Activated T-helper 1 cell treated with anti-CD3 and anti-CD28 coated beads, Interleukin-12 subunit alpha, Interleukin-12 subunit beta, Interleukin-2, Interleukin-4 antibody, amounts not matched to agents 30 ng/mL and 10 ng/mL and 1 ng/mL, durations not matched to agents 14 hours and 24 hours and 36 hours (primary cell): ENCODE measurements around the gene STK11IP. TPM values are rescaled to one million over a fixed set of nuclear protein-coding genes. Genes with fewer than 3 reads are reported as not detected.

Experiments
- DNase-seq: peaks from one replicate; pipeline ENCODE4 v3.0.0; 2021; ENCODE audit warnings: low spot score
- H3K27ac Mint-ChIP-seq: one replicate; pipeline ENCODE4 v1.8.0; 2021; ENCODE audit warnings: mild to moderate bottlenecking, mixed read lengths
- H3K27me3 Mint-ChIP-seq: one replicate; pipeline ENCODE4 v1.8.0; 2022; ENCODE audit warnings: mild to moderate bottlenecking, moderate library complexity, mixed read lengths; ENCODE audit not compliant: insufficient read depth
- H3K36me3 Mint-ChIP-seq: one replicate; pipeline ENCODE4 v1.8.0; 2021; ENCODE audit warnings: low read depth, mixed read lengths
- H3K4me1 Mint-ChIP-seq: one replicate; pipeline ENCODE4 v1.8.0; 2021; ENCODE audit warnings: low read depth, mixed read lengths
- H3K4me3 Mint-ChIP-seq: one replicate; pipeline ENCODE4 v1.8.0; 2021; ENCODE audit warnings: mild to moderate bottlenecking, moderate library complexity, mixed read lengths
- H3K9me3 Mint-ChIP-seq: one replicate; pipeline ENCODE4 v1.8.0; 2021; ENCODE audit warnings: mixed read lengths
- intact Hi-C: fragments of 100-400 bp; cut with micrococcal nuclease; formaldehyde crosslinking; loops from one replicate; pipeline ENCODE4 v1.15.1; 2024
- total RNA-seq: library from RNA; stranded (reverse); gene quantifications from 2 replicates; pipeline ENCODE4 v1.2.3, GENCODE V29; 2022

STK11IP gene
- total RNA-seq, 1 donor from 2014 or later = 38.0 TPM

- H3K9me3 Mint-ChIP-seq = no peaks in the 10 kb centered on the region
- no peak for DNase-seq
- intact Hi-C loops = no loop called here
- no peak overlapping the region for H3K4me3 Mint-ChIP-seq
- H3K4me1 Mint-ChIP-seq = no peaks in the 10 kb centered on the region
- no peaks in the 10 kb centered on the region for H3K36me3 Mint-ChIP-seq
- H3K27ac Mint-ChIP-seq = no peak overlapping the region
- H3K27me3 Mint-ChIP-seq = peaks cover 24% of the 10 kb centered on the region
Observed at GRCh38 chr2:219576505-219577388, 20.9 kb upstream of the STK11IP start.

GRCh38 chr2:219578811-219579613 lies 18.6 kb upstream of the STK11IP start:
- Mint-ChIP-seq H3K27ac (no peak overlapping the region), H3K9me3 (no peaks in the 10 kb centered on the region), H3K27me3 (peaks cover 10% of the 10 kb centered on the region), H3K4me3 (no peak overlapping the region), H3K4me1 (no peaks in the 10 kb centered on the region), H3K36me3 (no peaks in the 10 kb centered on the region)
- intact Hi-C loops = no loop called here
- no peak for DNase-seq

GRCh38 chr2:219581346-219581745 lies 16.3 kb upstream of the STK11IP start:
- H3K27me3 Mint-ChIP-seq = peaks cover 11% of the 10 kb centered on the region

GRCh38 chr2:219591091-219591490 lies 6.6 kb upstream of the STK11IP start:
- DNase-seq = no peak
- H3K4me1 Mint-ChIP-seq = no peaks in the 10 kb centered on the region
- no peaks in the 10 kb centered on the region for H3K36me3 Mint-ChIP-seq
- H3K4me3 Mint-ChIP-seq = no peak overlapping the region
- intact Hi-C loops = no loop called here
- peaks cover 5% of the 10 kb centered on the region for H3K27me3 Mint-ChIP-seq
- no peak overlapping the region for H3K27ac Mint-ChIP-seq
- no peaks in the 10 kb centered on the region for H3K9me3 Mint-ChIP-seq

More at GRCh38 chr2:219581346-219581745, 16.3 kb upstream of the STK11IP start:
- no peak overlapping the region for H3K27ac Mint-ChIP-seq
- H3K36me3 Mint-ChIP-seq = no peaks in the 10 kb centered on the region
- no peaks in the 10 kb centered on the region for H3K4me1 Mint-ChIP-seq
- DNase-seq = no peak
- no peaks in the 10 kb centered on the region for H3K9me3 Mint-ChIP-seq
- intact Hi-C loops = no loop called here
- no peak overlapping the region for H3K4me3 Mint-ChIP-seq

GRCh38 chr2:219592736-219593135 lies 4.9 kb upstream of the STK11IP start:
- H3K4me3 Mint-ChIP-seq = no peak overlapping the region
- H3K27ac Mint-ChIP-seq = no peak overlapping the region

GRCh38 chr2:219593154-219593553 lies 4.5 kb upstream of the STK11IP start:
- Mint-ChIP-seq H3K36me3 (no peaks in the 10 kb centered on the region), H3K4me3 (no peak overlapping the region), H3K4me1 (peaks cover 11% of the 10 kb centered on the region), H3K27me3 (peaks cover 2% of the 10 kb centered on the region), H3K27ac (no peak overlapping the region), H3K9me3 (no peaks in the 10 kb centered on the region)
- intact Hi-C loops = no loop called here
- DNase-seq = no peak

More at GRCh38 chr2:219592736-219593135, 4.9 kb upstream of the STK11IP start:
- no peak for DNase-seq
- Mint-ChIP-seq H3K27me3 (peaks cover 2% of the 10 kb centered on the region), H3K9me3 (no peaks in the 10 kb centered on the region), H3K4me1 (peaks cover 8% of the 10 kb centered on the region), H3K36me3 (no peaks in the 10 kb centered on the region)
- intact Hi-C loops = no loop called here

GRCh38 chr2:219595256-219595655 lies 2.4 kb upstream of the STK11IP start:
- Mint-ChIP-seq H3K4me1 (peaks cover 26% of the 10 kb centered on the region), H3K9me3 (no peaks in the 10 kb centered on the region), H3K4me3 (no peak overlapping the region), H3K36me3 (peaks cover 2% of the 10 kb centered on the region), H3K27ac (no peak overlapping the region), H3K27me3 (peaks cover 2% of the 10 kb centered on the region)
- intact Hi-C loops = loop anchor here (5.0 kb wide), 2 partner anchors 1028 to 1922 kb away; partner anchors contain the start of genes CNOT9 and USP37
- no peak for DNase-seq

- H3K27me3 Mint-ChIP-seq = peaks cover 2% of the 10 kb centered on the region
- peaks cover 26% of the 10 kb centered on the region for H3K4me1 Mint-ChIP-seq
- H3K27ac Mint-ChIP-seq = peak overlapping the region; percentile 96
- H3K9me3 Mint-ChIP-seq = no peaks in the 10 kb centered on the region
- peak overlapping the region; percentile 90 for H3K4me3 Mint-ChIP-seq
- no peak for DNase-seq
- peaks cover 6% of the 10 kb centered on the region for H3K36me3 Mint-ChIP-seq
- intact Hi-C loops = loop anchor here (1.0 to 5.0 kb wide), 10 partner anchors 45 to 1920 kb away; partner anchors contain the start of genes CHPF, CNOT9, DNAJB2 and GMPPA
Observed at GRCh38 chr2:219596954-219597551, 604 bp upstream of the STK11IP start.

- peak overlapping the region; percentile 96 for H3K27ac Mint-ChIP-seq
- H3K36me3 Mint-ChIP-seq = peaks cover 6% of the 10 kb centered on the region
- no peaks in the 10 kb centered on the region for H3K9me3 Mint-ChIP-seq
- DNase-seq = no peak
- intact Hi-C loops = loop anchor here (5.0 kb wide), 2 partner anchors 1031 to 1919 kb away; partner anchors contain the start of genes CNOT9 and USP37
- peaks cover 26% of the 10 kb centered on the region for H3K4me1 Mint-ChIP-seq
- peak overlapping the region; percentile 90 for H3K4me3 Mint-ChIP-seq
- H3K27me3 Mint-ChIP-seq = no peaks in the 10 kb centered on the region
Observed at GRCh38 chr2:219598308-219599078, 836 bp downstream of the STK11IP start.

- no peak overlapping the region for H3K4me3 Mint-ChIP-seq
- no peak overlapping the region for H3K27ac Mint-ChIP-seq
- H3K36me3 Mint-ChIP-seq = peaks cover 24% of the 10 kb centered on the region
- intact Hi-C loops = no loop called here
- H3K9me3 Mint-ChIP-seq = no peaks in the 10 kb centered on the region
- no peaks in the 10 kb centered on the region for H3K27me3 Mint-ChIP-seq
- no peak for DNase-seq
- peaks cover 8% of the 10 kb centered on the region for H3K4me1 Mint-ChIP-seq
Observed at GRCh38 chr2:219603771-219604170, 6.1 kb downstream of the STK11IP start.

GRCh38 chr2:219605607-219605954 lies 7.9 kb downstream of the STK11IP start:
- Mint-ChIP-seq H3K27me3 (no peaks in the 10 kb centered on the region), H3K4me1 (no peaks in the 10 kb centered on the region), H3K9me3 (no peaks in the 10 kb centered on the region), H3K36me3 (peaks cover 21% of the 10 kb centered on the region), H3K27ac (no peak overlapping the region), H3K4me3 (no peak overlapping the region)
- intact Hi-C loops = no loop called here
- no peak for DNase-seq

GRCh38 chr2:219607931-219608330 lies 10.3 kb downstream of the STK11IP start:
- DNase-seq = no peak
- H3K27ac Mint-ChIP-seq = no peak overlapping the region
- intact Hi-C loops = no loop called here
- no peaks in the 10 kb centered on the region for H3K27me3 Mint-ChIP-seq
- H3K4me1 Mint-ChIP-seq = peaks cover 7% of the 10 kb centered on the region
- no peak overlapping the region for H3K4me3 Mint-ChIP-seq
- H3K9me3 Mint-ChIP-seq = no peaks in the 10 kb centered on the region
- peaks cover 21% of the 10 kb centered on the region for H3K36me3 Mint-ChIP-seq
